ENCODE measurements around the gene TAS2R50. TPM values are rescaled to one million over a fixed set of nuclear protein-coding genes. Genes with fewer than 3 reads are reported as not detected.

Gene TAS2R50
- total RNA-seq, 6 donors from 2014 or later: 0.67 to 6.2 (median 1.8) TPM; not detected in 1

GRCh38 chr12:11016937-11017336, 30.2 kb upstream of the TAS2R50 start:
- no peak overlapping the region for H3K27ac ChIP-seq
- no peak for TF ChIP-seq CTCF (IDR thresholded peaks at IDR 0.05)
- no peak for TF ChIP-seq EP300 (IDR thresholded peaks at IDR 0.05)
- no peak for TF ChIP-seq POLR2AphosphoS5 (IDR thresholded peaks at IDR 0.05)
- TF ChIP-seq POLR2A (IDR thresholded peaks at IDR 0.05): no peak
- H3K4me3 ChIP-seq: no peak overlapping the region
- ATAC-seq (ENCODE audit: low FRiP score in 2 of 2): no peak
- WGBS, 2 donors: 91 to 92% methylated on average over 1 of the region's 1 CpG
- no peaks in the 10 kb centered on the region for H3K9me3 ChIP-seq
- peaks cover 0 to 4% (median 0%) of the 10 kb centered on the region in 4 donors for H3K4me1 ChIP-seq
- no peaks in the 10 kb centered on the region for H3K27me3 ChIP-seq
- DNase-seq: no peak
- H3K36me3 ChIP-seq: no peaks in the 10 kb centered on the region

DNA sequence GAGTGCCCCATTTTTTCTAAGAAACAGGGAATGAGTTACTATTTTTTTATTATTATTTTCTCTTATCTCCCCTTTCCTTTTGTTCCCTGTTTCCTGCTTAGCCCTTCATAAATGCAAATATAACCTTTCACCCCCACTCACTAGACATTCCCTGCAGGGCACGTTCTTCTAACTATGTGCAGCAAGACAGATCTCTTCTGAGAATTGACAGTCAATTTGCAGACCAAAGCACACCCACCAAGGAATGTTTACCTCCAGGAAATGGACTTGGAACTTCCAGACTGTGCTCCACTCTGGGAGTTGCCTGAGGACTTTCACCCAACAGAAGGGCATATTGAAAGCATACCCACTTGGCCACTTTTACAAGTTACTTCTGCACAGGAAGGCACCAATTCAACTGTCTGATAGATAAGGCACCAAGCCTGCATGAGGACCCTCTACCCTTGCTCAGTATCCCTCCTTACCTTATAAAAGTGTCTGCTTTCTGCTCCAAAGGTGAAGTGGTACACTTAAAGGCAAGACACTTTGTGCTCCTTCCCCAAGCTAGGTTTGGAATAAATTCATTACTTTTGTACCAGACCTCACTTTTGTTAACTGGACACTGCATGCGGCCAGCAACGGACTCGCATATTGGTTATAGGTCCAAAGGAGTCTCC, 29.2 kb upstream of the TAS2R50 start:
- Histone ChIP-seq H3K27me3 (no peaks in the 10 kb centered on the region), H3K36me3 (no peaks in the 10 kb centered on the region), H3K4me1 (peaks cover 0 to 4% (median 0%) of the 10 kb centered on the region in 4 donors), H3K4me3 (no peak overlapping the region), H3K27ac (no peak overlapping the region), H3K9me3 (no peaks in the 10 kb centered on the region)
- no peak for ATAC-seq (ENCODE audit: low FRiP score in 2 of 2)
- WGBS, 2 donors: 81 to 83% methylated on average over 4 of the region's 4 CpGs
- DNase-seq: no peak
- no peak for TF ChIP-seq POLR2AphosphoS5 (IDR thresholded peaks at IDR 0.05)

DNA sequence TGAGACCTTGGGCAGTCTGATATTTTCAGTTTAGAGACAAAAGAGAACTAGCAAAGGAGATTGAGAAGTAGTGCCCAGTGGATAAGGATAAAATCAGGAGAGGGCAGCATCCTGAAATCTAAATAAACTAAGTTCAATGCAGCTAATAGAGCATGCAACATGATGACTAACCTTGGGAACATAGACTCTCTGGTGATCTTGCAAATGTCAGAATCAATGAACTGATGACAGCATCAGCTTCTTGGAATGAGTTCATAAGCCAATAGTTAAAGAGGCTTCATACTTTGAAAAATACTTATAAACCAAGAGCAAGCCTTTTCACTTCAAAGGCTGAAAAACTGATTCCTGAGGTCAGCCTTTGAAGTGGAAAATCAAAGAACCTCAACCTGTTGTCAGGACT, 27.5 kb upstream of the TAS2R50 start:
- H3K4me3 ChIP-seq: no peak overlapping the region
- no peak for DNase-seq
- no peaks in the 10 kb centered on the region for H3K27me3 ChIP-seq
- H3K4me1 ChIP-seq: peaks cover 0 to 4% (median 0%) of the 10 kb centered on the region in 4 donors
- no peak for ATAC-seq (ENCODE audit: low FRiP score in 2 of 2)
- H3K9me3 ChIP-seq: no peaks in the 10 kb centered on the region
- TF ChIP-seq POLR2A (IDR thresholded peaks at IDR 0.05) (no peak), POLR2AphosphoS5 (IDR thresholded peaks at IDR 0.05) (no peak), CTCF (IDR thresholded peaks at IDR 0.05) (no peak), EP300 (IDR thresholded peaks at IDR 0.05) (no peak)
- H3K27ac ChIP-seq: no peak overlapping the region
- H3K36me3 ChIP-seq: no peaks in the 10 kb centered on the region

DNA sequence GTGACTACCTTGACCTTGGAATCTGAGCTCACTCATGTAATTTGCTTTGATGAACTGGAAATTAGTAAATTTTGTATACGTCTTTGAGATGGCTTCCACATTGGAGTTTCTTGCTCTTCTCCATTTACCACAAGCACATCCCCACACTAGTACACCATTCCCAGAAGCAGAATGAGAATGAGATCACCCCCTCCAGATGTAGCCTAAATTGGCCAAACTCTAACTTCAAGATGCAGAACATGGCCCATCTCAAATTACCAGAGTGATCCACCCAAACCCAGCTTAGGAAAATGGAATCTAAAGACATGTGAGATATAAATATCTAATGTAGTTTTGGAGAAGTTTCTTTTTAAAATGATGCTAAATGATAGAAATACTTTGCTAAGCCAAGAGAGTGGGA, 20.9 kb upstream of the TAS2R50 start:
- H3K4me1 ChIP-seq: no peaks in the 10 kb centered on the region
- H3K4me3 ChIP-seq: no peak overlapping the region
- H3K27ac ChIP-seq: no peak overlapping the region
- WGBS, 2 donors: 94 to 100% methylated on average over 1 of the region's 1 CpG
- DNase-seq (no peak), ATAC-seq (ENCODE audit: low FRiP score in 2 of 2) (no peak)
- no peaks in the 10 kb centered on the region for H3K9me3 ChIP-seq
- H3K27me3 ChIP-seq: no peaks in the 10 kb centered on the region
- no peaks in the 10 kb centered on the region for H3K36me3 ChIP-seq
- TF ChIP-seq POLR2A (IDR thresholded peaks at IDR 0.05) (no peak), CTCF (IDR thresholded peaks at IDR 0.05) (no peak), POLR2AphosphoS5 (IDR thresholded peaks at IDR 0.05) (no peak), EP300 (IDR thresholded peaks at IDR 0.05) (no peak)

GRCh38 chr12:10998204-10998603, 11.5 kb upstream of the TAS2R50 start, which contains the start of gene TAS2R20:
Gene TAS2R20, minus strand, starts transcription at chr12:10998304. Its CDS starts 429 bp downstream, at chr12:10997875.
- H3K27ac ChIP-seq: no peak within 1 kb of the TSS
- no peaks in the 10 kb centered on the region for H3K4me1 ChIP-seq
- no peak for TF ChIP-seq POLR2AphosphoS5 (IDR thresholded peaks at IDR 0.05)
- TF ChIP-seq POLR2A (IDR thresholded peaks at IDR 0.05): no peak
- no peak for TF ChIP-seq EP300 (IDR thresholded peaks at IDR 0.05)
- TF ChIP-seq CTCF (IDR thresholded peaks at IDR 0.05): no peak
- no peaks in the 10 kb centered on the region for H3K36me3 ChIP-seq
- H3K9me3 ChIP-seq: no peaks in the 10 kb centered on the region
- ATAC-seq (ENCODE audit: low FRiP score in 2 of 2) (no peak), DNase-seq (no peak)
- no peaks in the 10 kb centered on the region for H3K27me3 ChIP-seq
- H3K4me3 ChIP-seq: no peak within 1 kb of the TSS
